ENCODE results near the gene PPP1R1B.

DNA sequence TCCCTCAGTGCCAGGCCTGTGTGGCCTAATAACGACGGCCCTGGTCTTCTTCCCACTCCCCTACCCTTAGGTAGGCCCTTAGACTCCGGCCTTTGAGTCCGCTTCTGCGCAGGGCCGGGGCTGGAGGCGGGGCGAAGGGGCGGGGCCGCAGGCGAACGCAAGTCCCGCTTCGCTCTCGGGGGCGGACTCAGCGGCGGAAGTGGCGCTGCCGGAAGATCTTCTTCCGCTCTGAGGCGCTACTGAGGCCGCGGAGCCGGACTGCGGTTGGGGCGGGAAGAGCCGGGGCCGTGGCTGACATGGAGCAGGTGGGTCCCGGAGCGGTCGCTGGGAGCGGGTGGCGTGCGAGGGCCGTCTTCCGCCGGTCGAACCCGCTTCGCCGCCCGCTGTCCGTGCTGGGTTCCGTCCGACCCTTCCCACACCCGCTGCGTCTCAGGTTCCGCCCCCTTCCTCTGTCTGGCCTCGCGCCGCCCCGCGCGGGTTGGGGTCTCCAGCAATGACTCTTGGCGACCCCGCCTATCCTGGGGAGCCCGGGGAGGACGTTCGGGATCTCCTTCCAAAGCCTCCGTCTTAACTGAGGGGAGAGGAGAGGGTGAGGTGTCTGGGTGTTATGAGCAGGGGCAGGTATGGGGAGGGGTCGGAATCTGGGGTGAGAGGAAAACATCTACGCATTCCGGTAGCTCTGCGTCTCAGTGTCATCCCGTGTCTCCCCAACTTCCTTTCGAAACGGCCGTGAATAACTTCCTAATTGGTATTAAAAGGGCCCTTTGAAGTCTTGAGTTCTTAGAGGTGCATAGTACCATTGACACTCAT lies 10.4 kb downstream of the PPP1R1B start, which contains the start of gene STARD3:
- TF ChIP-seq POLR2A (IDR thresholded peaks at IDR 0.05; ENCODE audit: low read depth, low read length) (peak; percentile 84), POLR2AphosphoS5 (IDR thresholded peaks at IDR 0.05; ENCODE audit: low read depth, low read length) (peak; percentile 87)

Data from GM12892 (cell line).